HG03571 (cell line): ENCODE data around the gene MAG.

Source experiments
- ATAC-seq: cut with Tn5 transposase; IDR thresholded peaks from one replicate; pipeline ENCODE4 v1.9.1; 2021; ENCODE audit not compliant: unreplicated experiment

Gene MAG

DNA sequence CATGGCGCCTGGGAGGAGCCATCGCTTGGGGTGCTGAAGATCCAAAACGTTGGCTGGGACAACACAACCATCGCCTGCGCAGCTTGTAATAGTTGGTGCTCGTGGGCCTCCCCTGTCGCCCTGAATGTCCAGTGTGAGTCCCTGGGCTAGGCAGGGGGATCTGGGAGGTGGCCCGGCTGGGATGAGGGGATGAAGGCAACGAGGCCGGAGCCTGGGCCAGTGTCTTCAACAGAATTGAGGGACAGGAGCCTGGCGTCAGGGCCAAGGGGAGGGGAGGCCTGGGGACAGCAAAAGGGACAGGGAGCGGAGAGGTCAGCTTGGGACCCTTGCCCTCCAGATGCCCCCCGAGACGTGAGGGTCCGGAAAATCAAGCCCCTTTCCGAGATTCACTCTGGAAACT is 49.0 kb downstream of the MAG start:
- ATAC-seq = no peak

DNA sequence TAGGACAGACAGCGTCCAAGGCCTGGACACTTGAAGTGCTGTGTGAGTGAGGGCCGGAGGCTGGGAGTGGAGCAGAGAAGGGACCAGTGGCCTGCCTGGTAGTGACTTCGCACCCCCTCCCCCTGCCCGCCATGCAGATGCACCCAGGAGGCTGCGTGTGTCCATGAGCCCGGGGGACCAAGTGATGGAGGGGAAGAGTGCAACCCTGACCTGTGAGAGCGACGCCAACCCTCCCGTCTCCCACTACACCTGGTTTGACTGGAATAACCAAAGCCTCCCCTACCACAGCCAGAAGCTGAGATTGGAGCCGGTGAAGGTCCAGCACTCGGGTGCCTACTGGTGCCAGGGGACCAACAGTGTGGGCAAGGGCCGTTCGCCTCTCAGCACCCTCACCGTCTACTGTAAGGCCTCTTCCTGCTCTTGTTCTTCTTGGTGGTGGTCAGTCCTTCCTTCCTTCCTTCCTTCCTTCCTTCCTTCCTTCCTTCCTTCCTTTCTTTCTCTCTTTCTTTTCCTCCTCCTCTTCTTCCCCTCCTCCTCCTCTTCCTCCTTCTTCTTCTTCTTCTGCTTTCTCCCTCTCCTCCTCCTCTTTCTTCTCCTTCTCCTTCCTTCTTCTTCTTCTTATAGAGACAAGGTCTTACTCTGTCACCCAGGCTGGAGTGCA is 49.7 kb downstream of the MAG start:
- ATAC-seq = no peak

DNA sequence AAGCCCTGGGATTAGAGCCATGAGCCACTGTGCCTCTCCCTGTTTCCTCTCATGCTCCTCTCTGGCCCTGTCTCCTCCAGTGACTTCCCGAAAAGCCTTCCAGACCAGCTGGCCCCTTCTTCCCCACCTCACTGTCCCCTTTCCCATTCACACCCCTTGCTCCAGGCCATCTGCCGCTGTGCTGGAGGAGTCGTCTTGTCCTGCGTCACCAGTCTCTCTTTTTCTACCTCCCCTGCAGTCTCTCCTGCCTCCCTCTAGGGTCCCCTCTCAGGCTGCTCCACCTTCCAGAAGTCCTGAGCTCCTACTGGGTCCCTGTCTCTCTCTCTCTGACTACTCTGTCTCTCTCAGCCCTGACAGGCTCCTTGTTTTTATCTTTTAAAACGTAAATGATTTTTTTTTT is 50.5 kb downstream of the MAG start:
- no peak for ATAC-seq

DNA sequence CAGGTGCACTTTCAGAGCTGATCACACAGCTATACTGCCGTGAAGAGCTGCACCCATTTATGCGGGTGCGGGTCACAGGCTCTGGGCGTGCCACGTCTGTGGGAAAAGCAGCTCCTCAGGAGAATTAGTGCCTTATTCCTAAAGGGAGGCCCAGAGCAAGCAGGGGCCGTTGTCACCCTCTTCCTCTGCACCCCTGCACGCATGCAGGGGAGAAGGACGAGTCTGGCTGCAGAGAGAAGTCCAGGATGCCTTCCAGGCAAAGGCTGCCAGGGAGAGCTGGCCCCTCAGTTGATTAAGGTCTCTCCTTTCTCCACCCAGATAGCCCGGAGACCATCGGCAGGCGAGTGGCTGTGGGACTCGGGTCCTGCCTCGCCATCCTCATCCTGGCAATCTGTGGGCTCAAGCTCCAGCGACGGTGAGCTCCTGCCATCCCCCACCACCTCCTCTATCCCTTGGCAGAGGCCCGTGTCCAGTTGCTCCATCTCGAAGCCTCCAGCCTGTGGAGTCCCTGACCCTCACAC is 52.6 kb downstream of the MAG start:
- no peak for ATAC-seq

DNA sequence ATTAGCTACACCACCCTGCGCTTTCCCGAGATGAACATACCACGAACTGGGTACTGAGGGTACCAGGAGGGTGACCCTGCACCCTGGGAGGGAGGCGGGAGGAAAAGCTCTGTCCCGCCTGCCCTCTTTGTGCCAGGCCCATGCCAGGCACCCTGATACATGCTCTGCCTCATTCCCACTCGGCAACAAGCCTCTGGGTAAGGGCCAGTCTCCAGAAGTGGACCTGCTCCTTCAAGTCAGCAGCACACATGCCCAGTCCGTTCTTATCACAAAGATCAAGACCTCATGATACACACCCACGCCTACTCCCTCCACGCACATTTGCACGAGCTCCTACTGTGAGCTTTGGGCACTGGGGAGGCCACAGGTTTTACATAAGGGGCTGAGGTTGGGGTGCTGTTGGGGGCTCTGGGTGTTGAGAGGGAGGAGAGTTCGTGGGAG is 53.7 kb downstream of the MAG start:
- ATAC-seq = no peak

DNA sequence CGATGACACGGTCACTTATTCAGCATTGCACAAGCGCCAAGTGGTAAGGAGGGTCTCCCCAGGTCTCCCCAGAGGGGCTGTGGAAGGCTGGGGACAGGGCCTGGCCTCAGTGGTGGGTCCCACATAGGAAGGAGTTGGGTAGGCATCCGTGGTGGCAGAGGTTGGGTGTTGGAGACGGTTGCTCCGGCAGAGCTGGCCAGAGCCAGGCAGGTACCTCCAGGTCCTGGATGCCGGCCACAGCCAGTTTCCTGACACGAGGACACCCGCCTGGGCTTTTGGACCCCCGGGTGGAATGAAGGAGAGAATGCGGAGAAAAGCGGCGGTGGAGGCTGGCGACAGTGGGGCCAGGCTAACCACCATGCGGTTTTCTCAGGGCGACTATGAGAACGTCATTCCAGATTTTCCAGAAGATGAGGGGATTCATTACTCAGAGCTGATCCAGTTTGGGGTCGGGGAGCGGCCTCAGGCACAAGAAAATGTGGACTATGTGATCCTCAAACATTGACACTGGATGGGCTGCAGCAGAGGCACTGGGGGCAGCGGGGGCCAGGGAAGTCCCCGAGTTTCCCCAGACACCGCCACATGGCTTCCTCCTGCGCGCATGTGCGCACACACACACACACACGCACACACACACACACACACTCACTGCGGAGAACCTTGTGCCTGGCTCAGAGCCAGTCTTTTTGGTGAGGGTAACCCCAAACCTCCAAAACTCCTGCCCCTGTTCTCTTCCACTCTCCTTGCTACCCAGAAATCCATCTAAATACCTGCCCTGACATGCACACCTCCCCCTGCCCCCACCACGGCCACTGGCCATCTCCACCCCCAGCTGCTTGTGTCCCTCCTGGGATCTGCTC is 54.5 kb downstream of the MAG start:
- no peak for ATAC-seq

DNA sequence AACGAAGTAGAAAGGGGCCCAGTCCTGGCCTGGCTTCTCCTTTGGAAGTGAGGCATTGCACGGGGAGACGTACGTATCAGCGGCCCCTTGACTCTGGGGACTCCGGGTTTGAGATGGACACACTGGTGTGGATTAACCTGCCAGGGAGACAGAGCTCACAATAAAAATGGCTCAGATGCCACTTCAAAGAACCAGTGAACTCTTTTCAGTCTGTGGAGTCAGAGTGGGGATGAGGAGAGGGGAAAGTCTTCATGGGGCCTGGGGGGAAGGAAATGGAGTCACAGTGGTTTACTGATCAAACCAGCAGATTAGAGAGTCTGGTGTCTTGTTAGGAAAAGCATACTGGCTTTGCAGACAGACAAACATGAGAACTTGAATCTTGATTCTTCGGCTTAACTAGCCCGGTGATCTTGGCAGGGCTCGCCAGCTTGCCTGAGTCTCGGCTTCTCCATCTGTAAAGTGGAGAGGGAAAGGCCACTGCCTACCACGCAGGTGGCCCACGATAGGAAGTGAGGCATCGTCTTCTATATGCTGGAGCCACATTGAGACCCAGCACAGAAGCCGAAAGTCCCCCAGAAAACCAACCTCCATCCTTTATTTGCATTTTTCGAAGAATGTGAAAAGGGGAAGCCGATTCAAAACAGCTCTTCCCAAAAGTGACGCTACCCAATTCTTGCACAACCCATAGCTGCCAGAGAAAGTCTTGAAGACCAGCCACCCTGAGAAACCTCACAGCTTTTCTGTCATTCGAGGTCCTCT is 55.4 kb downstream of the MAG start, which contains the start of gene FFAR1:
Gene FFAR1, plus strand, starts transcription at position 732 of the 759 bp plus-strand sequence. CDS start 3,650 bp downstream, outside the sequence.
- ATAC-seq = peak; percentile 40

DNA sequence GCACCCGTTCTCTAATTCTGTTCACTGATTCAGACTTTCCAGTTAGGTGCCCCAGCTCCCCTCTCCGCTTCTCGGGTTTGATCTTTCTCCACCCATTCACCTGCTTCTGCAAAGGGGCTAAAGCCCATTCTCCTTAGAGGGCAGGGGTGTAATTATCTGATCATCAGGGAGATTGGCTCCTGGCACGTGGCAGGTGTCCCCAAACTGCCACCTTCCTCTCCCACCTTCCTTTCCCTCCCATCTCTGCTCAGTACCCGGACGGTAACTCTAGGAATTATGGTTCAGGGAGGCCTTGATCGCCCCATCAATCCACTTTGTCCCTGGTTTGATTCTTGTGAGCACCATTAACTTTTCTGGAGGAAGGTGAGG is 56.0 kb downstream of the MAG start:
- ATAC-seq = no peak

DNA sequence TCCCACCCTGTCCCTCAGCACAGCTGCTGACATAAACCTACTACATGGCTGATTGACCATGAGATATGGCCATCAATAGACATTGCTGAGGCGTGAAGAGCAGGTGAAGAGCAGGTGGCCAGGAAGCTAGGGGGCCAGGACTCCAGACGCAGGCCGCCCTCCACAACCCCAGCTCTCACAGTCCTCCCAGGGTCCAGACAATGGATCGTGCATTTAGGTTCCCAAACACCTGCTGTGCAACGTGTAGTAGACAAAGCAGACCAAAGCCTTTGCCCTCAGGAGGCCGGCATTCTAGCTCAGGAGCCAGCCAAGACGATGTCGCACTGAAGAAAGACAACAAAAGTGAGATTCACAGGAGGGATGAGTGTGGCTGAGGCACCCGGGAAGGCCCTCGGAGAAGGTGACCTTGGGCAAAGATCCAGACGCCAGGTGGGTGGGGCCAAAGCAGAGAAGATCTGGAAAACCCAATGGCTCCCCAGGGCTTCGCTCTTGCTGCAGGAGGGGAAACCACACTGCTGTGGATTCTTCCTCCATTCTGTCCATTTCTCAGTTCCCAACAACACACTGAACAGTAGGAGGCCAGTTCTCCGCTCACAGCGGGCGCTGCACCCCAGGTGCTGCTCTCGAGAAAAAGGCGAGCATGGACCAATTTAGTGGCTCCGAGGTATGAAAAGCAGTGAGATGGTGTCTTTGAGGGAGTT is 57.1 kb downstream of the MAG start:
- ATAC-seq = no peak

DNA sequence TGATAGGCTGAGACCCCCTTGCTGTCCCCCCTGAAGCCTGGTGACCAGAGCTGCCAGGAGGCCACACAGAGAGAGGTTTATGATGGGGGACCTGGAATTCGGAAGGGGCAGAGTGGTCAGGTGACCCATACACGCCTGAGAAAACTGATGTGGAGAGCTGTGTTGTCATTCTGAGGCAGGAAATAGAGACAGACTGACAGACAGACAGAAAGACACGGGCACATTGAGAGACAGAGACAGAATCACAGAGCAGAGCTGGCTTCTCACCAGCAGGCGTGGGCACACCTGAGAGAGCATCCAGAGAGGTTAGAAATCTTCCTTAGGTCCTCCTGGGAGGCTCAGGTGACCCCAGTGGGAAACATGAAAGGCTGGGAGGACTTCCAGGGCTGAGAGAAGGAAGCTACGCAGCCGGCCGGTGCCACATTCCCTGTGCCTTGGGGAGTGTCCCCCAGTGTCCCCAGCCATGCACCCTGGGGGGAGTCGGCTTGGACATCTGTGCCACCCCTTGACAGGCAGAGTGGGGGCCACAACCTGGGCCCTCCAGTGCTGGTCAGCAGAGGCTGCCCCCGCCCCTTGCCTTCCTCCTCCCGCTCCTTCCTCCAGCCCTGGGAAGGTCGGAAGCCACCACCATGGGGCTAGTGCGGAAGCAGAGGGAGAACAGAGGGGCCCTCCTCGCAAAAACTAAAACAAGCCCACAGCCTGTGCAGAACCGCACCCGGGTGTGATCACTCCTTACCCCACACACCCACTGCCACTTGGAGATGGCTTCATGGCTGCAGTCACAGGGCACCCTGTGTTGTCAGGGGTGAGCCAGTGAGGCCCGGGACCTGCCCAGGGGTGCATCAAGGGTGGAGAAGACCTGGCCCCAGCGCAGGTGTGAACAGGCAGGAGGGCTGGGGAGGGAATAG is 57.9 kb downstream of the MAG start:
- ATAC-seq = no peak

DNA sequence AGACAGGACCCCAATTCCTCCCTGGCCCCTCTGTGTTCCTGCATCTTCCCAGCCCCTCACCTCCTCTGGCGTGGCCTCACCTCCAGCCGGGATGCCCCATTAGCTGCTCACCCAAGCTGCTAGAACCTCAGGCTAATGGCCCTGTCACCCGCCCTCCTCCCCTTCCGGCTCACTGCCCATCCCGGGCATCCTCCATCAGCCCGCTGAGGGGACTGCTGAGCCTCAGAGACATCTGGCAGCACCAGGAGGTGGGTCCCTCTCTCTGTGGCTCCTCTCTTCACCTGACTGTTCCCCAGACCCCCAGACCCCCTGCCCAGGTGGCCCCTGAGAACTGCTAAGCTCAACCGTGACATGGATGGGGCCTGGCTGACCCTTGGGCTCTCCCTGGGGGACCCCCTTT is 58.6 kb downstream of the MAG start:
- no peak for ATAC-seq

DNA sequence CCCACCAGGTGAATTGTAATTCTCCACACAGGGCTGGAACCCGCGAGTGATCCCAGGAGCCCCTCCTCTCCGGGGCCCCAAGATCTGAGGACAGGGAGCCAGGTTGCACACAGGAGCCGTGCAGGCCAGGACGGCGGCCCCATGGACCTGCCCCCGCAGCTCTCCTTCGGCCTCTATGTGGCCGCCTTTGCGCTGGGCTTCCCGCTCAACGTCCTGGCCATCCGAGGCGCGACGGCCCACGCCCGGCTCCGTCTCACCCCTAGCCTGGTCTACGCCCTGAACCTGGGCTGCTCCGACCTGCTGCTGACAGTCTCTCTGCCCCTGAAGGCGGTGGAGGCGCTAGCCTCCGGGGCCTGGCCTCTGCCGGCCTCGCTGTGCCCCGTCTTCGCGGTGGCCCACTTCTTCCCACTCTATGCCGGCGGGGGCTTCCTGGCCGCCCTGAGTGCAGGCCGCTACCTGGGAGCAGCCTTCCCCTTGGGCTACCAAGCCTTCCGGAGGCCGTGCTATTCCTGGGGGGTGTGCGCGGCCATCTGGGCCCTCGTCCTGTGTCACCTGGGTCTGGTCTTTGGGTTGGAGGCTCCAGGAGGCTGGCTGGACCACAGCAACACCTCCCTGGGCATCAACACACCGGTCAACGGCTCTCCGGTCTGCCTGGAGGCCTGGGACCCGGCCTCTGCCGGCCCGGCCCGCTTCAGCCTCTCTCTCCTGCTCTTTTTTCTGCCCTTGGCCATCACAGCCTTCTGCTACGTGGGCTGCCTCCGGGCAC is 59.6 kb downstream of the MAG start:
- no peak for ATAC-seq

DNA sequence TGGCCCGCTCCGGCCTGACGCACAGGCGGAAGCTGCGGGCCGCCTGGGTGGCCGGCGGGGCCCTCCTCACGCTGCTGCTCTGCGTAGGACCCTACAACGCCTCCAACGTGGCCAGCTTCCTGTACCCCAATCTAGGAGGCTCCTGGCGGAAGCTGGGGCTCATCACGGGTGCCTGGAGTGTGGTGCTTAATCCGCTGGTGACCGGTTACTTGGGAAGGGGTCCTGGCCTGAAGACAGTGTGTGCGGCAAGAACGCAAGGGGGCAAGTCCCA is 60.2 kb downstream of the MAG start:
- no peak for ATAC-seq

DNA sequence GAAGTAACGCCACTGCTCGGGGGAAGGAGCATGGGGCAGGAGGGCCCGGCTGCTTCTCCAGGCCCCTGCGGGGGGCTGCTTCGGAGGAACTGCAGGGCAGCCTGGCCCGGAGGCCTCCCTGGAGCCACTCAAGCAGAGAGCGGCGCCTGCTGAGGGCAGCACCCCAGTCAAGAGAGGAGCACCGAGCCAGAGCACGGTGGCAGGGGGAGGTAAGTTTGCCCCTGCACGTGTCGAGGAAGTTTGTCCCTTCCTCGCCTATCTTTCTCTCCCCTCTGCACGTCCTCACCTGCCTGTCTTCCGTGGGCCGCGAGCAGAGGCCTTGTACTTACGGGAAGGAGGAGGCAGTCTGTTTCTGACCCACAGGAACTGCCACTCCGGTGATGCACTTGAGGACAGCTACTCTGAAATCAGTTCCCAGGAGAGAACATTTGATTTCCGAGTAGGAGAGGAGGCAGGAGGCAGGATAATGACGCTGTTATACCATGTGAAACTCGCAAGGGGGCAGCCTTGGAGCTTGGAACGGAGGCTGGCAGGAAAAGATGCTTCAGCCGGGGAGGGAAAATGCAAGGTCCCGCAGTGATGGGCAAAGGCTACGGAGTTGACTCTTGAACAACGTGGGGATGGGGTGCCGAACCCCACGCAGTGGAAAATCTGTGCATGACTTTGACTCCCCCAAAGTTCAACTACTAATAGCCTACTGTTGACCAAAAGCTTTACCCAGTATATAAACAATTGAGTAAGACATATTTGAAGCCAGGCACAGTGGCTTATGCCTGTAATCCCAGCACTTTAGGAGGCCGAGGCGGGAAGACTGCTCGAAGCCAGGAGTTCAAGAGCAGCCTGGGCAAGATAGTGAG is 60.7 kb downstream of the MAG start:
- no peak for ATAC-seq

DNA sequence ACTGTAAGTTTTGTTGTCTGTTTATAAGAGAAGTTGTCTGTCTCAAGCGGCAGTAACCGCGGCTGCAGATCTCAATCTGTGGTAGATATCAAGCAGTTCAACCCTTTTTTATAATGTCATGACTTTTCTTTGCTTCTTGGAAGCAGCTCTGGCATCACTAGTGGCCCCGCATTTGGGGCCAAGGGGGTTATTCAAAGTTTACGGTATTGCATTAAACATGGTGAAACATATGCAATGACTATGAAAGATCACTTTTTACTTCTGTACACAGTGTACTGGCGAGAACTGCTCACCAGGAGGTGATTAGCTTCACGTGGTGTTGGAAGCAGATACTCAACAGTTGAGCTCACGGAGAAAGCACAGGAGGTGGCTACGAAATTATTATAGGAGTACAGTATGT is 61.7 kb downstream of the MAG start:
- no peak for ATAC-seq

DNA sequence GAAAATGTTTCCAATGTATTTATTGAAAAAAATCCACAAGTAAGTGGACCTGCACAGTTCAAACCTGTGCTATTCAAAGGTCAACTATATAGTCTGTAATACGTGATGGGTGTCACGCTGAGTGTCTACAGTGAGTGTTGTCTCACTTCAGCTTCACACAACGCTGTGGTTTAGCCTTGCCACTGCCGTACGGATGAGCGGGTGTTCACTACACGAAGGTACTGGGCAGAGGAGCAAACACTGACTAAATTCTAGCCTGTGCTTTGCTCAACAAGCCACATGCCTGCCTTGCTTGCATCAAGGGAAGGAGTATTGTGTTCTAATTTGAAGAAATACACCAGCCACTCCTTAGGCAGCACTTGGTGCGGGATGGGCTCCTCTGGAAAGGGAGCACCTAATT is 62.9 kb downstream of the MAG start:
- no peak for ATAC-seq

DNA sequence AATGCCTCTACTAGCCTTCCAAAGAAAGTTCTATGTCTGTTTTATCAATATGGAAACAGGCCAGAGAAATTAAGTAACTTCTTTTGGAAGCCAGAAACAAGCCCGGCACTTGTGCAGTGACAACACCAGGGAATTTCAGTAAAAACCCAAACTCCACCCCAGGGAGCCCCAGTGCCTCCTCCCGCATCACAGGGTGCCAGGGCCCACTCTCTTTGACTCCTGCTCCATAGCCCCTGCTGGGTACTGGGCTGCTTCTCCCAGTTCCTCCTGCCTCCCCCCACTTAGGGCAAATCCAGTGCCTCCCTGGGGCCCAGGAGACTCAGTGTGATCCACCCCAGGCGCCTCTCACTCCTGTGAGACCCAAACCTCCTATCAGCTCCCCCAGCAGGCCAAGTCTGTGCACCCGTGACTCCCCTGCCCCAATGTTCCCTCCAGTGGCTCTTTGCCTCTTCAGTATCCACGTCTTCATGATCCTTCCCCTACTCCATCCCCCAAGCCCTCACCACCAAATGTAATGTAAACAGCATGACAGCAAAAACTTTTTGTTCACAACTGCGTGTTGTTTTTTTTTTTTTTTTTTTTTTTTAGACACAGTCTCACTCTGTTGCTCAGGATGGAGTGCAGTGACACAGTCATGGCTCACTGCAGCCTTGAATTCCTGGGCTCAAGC is 64.0 kb downstream of the MAG start:
- ATAC-seq = no peak
